Tongue (tissue), 2 donors: ENCODE results near the gene AGO1. TPM values are rescaled to one million over a fixed set of nuclear protein-coding genes. Genes with fewer than 3 reads are reported as not detected.

Experiments
- DNase-seq: peaks from one replicate; pipeline ENCODE4 v3.0.0-alpha.2; 2015
- total RNA-seq: library from RNA; depleted of rRNA; stranded (reverse); fragments of >200 nt; gene quantifications from one replicate; pipeline ENCODE4 v1.2.3, GENCODE V29; 2014

The AGO1 gene
- total RNA-seq = 14.5 TPM

DNA sequence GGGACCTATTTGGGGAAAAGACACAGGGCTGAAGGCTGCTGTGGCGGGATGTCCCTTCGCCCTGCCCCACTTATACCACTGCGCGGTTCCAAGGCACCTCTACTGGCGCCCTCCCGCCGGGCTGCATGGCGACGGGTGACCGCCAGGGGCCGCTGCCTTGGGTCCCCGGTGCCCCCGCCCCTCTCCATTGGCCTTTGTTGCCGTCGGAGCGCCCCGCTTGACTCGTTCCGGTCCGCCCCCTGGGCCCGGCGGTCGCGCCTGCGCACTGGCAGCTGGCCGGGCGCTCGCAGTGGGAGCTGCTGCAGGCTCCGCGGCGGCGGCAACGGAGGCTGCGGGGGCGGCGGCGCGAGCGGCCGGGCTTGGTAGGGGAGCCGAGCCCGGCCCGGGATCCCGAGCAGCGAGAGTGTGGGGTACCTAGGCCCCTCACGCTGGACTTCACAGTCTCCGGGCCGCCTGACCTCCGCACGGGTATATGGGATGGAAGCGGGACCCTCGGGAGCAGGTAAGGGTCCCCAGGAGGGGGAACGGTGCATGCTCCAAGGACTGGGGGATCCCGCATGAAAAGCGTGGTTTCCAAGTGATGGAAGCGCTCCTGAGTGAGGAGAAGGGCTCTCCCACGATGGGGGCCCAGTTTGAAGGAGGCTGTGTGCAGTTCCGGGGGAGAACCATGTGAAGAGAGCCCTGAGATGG is at the start of gene AGO1:
Gene AGO1, plus strand, starts transcription at position 265 of the 690 bp plus-strand sequence. Its CDS starts 213 bp downstream, at position 478.
- DNase-seq = peak; percentile 97

DNA sequence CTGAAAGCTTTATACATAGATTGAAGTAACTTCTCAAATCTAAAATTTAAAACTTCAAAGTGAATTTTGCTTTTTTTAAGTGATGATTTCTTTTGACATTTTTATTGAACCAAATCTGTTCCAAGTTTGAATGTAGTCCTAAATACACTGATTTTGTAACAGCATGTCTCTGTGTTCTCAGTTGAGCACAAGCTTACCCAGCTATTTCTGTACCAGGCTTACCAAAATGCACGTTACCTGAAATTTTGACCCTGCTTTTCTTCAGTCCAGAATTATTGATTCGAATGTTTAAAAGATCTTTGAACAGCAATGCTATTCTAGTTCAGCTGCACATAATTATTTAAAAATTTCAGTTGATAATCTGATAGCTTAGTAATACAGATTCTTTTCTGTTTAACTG is 49.6 kb upstream of the AGO1 start:
- DNase-seq = no peak

DNA sequence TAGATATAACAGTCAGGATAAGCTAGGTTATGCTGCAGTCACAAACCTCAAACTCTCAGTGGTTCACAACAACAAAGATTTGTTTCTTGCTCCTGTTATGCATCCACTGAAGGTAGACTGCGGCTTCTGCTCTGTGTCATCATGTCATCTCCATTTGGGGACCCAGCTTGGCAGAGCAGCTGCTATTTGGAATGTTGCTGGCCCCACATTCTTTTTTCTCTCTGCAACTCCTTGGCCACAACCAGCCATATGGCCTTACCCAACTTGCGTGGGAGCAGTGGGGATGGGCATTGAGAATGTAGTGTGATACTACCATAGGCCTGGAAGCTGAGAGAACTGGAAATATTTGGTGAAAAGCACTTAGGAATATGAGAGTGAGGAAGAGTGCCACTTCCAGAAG is 48.8 kb upstream of the AGO1 start:
- DNase-seq = no peak

DNA sequence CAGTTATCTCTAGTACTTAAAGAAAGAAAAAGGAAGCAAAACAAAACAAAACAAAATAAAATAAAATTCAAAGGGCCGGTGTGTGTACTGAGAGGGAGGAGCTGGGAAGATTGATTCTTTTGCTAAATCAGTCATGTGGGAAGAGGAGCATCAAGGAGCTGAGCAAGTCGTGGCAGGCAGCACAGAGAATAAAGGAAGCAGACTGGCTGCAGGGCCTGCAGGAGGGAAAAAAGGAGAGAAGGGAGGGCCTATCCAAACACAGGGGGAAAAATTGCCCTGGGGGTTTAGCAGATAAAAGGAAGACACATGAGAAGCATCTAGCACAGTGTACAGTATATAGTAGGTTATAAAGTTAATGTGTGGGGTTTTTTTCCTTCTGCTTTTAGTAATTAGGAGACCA is 47.6 kb upstream of the AGO1 start:
- peak; percentile 51 for DNase-seq

DNA sequence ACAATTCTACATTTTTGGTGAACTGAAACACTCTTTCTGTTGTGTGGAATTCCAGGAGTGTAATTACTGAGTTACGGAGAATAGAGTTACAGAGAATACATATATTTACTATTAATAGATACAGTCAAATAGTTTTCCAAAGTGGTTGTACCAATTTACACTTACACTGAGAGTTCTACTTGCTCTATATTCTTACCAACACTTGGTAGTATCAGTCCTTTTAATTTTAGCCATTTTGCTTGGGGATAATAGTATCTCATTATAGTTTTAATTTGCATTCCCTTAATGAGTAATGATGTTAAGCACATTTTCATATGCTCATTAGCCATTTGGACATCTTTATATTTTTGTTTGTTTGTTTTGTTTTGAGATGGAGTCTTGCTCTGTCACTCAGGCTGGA is 46.3 kb upstream of the AGO1 start:
- DNase-seq = no peak

DNA sequence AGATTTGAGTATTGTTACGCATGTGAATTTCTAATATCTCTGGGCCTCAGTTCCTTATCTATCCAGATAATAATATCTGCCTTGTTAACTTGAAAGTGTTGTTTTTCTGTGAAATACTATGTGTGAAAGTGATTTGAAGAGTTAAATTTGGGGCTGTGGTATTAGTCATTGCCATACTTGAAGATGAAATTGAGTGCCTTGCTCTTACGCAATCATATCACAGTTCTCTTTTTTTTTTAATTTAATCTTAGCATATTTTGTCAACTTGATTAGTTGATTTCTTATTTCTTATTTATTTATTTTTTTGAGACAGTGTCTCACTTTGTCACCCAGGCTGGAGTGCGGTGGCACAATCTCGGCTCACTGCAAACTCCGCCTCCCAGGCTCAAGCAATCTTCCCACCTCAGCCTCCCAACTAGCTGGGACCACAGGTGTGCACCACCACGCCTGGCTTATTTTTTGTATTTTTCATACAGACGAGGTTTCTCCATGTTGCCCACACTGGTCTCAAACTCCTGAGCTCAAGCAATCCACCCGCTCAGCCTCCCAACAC is 44.2 kb upstream of the AGO1 start:
- DNase-seq = no peak

DNA sequence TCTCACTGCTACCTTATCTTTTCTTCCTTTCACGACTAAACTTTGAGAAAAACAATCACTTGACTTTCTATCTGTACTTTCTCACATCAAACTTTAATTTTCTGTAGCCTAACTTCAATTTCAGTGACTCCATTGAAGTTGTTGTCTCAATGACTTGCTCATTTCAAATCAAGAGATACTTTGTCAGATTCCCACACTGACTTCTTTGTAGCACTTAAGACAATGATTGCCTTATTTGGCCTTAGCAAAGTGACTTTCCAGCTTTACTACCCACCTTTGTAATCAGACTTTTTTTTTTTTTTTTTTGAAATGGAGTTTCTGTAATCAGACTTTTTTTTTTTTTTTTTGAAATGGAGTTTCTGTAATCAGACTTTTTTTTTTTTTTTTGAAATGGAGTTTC is 38.2 kb upstream of the AGO1 start:
- no peak for DNase-seq

DNA sequence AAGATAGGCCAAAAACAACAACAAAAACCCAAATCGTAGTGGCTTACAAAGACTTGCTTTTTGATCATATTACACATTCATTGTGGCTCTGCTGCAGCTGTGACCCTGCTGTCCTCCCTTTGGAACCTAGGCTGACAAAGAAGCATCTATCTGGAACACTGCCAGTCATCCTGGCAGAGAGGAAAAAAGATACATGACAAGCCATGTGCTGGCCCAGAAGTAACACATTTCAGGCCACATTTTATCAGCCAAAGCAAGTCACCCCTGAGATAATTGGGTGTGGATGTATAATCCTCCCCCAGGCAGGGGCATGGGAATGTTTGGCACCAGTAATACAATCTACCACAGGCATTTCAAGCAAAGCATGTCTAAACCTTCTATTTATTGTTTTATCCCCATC is 37.2 kb upstream of the AGO1 start:
- DNase-seq = peak; percentile 27

DNA sequence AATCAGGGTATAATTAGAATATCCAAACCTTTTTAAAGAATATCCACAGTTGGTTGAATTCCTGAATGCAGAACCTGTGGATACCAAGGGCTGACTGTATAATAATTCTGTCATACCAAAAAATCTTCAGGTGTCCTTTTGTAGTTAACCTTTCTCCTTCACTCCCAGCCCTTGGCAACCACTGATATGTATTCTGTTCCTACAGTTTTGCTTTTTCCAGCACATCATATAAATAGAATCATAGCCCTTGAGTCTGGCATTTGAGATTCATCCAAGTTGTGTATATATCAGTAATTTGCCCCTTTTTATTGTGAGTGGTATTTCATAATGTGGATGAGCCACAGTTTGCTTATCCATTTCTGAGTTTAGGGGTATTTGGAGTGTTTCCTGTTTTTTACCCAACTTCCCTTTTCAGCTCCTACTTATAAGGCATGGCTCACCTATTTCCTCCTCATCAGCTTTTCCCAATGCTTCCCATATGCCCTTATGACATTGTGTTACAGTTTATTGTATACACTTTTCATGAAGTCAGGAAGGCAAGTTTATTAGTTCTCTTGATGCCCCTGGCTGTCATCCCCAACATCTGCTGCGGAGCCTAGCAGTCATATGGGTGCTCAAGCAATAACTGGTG is 35.0 kb upstream of the AGO1 start:
- no peak for DNase-seq

DNA sequence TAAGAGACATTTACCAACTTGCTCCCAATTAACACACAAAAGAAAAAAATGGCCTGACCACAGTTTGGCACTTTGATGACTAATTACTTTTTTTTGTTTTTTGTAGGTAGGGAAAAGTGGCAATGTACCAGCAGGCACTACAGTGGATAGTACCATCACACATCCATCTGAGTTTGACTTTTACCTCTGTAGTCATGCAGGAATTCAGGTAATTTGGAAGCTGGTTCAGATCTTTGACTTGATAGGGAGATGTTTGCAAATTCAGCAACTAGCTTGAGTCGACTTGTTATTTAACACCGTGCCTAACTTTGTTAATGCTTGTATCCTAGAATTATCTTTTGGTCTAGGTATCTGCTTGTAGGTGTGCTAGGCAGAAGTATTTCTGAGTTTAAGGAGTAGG is 33.0 kb upstream of the AGO1 start:
- no peak for DNase-seq

DNA sequence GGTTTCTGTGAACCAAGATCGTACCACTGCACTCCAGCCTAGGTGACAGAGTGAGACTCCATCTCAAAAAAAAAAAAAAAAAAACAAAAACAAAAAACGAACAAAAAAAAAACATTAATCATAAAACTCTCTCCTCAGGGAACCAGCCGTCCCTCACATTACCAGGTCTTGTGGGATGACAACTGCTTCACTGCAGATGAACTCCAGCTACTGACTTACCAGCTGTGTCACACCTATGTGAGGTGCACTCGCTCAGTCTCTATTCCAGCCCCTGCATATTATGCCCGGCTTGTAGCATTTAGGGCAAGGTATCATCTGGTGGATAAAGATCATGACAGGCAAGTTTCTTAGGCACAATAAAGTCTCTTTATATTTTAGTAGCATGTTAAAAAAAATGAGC is 32.3 kb upstream of the AGO1 start:
- DNase-seq = no peak

DNA sequence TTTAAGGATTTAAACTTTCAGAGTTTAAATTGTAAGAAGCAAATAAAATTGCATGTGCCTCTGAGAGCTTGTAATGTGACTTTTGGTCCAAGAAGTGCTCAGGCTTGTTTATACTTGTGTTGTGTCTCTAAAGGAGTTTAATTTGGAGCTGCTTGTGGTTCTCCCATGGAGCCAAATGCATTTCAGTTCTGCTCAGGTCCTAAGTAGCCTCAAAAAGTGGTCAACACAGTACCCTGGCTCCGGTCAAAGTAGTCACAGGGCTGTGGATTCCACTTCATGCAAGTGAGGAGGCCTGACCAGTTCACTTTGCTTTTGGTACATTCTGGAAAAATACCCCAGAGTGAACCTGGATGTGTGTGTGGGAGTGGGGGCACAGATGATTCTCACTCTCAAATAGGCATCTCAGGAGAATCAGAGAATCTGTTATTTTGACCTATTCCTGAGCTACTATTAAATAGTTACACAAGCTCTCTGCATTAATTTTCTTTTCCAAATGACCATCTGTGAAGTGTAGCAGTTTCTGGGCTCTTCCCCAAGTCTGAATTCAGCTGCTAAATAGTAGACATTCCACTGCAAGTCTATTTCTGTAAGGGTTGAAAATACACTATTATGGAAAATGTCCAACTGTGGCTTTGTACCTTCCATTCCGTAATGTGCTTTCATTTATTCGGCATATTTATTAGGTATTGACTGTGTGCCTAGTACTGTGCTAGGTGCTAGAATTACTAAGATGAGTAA is 31.7 kb upstream of the AGO1 start:
- peak; percentile 90 for DNase-seq

DNA sequence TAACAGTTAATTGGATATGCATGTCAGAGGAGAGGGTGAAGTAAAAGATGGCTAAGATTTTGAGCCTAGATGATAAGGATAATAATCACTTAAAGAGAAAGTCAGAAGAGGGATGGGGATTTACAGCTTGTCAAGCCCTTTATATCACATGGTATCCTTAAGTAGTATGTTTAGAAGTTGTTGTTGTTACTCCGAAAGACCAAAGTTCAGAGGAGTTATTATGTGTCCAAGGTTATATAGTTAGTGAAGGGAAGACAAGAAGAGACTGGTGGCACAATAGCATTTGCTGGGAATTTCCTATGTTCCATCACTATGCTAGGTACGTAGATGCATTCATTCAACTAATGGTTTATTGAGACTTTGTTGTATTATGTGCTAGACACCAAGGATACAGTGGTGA is 30.8 kb upstream of the AGO1 start:
- DNase-seq = no peak

DNA sequence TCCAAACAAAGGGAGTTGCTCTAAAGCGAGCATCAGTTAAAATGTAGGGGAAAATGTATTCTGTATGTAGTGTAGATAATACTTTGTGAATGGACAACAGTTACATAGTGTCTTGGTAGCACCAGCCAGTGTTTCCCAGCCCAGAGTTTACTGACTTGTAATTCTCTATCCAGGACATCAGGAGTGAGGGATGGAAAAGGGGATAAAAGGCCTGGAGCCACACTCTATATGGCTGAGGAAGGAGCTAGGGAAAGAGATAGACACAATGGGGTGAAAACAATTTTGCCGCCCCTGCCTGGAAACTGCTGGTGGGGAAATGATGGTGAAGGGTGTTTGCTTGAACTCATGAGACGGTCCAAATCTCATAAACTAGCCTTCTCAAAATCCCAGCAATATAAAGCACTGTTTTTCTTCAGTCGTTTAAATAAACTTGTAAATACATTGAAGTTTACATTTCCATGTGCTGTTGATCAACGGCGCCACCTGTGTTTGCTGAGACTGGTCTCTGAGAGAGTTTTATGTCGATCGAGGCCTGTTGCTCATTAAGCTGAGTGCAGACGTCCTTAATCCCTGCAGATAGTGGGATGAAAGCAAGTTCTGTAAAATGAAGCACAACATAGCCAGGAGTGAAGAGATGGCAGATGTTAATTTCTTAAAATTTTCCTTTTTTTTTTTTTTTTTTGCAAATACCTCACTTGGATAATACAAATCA is 27.9 kb upstream of the AGO1 start:
- peak; percentile 69 for DNase-seq

DNA sequence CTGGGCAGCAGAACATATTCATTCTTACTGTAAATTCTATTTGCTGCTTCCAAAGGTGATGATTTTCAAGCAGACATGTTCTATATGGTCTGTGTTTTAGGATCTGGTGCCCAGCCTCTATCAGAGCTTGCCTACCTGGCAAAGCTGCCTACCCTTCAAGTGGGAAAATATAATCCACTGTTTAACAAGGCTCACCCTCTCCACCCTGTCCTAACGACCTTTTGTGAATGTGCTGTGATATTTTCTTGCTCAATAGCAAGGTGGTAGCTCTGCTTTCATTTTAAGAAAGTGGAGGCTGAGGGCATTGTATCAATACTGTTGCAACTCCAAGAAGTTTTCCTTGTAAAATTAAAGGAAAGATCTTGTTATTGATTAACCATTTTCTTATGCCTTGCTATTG is 26.0 kb upstream of the AGO1 start:
- DNase-seq = no peak

DNA sequence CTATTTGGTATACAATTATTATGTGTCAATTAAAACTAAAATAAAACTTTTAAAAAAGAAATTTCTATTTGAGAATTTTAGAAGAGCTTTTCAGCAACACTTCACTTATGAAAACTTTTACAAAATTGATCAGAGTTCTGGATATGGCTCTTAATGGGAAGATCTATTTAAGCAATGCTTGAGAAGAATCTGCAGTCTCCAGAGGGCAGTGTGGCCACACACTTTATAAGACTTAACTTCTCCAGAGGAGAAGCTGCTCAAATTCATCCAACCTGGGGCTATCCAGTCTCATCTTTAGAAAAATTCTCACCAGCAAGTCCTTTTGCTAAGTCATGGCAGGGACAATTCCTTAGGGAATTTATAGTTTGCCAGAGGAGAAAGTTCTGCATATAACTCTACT is 25.2 kb upstream of the AGO1 start:
- DNase-seq = no peak

DNA sequence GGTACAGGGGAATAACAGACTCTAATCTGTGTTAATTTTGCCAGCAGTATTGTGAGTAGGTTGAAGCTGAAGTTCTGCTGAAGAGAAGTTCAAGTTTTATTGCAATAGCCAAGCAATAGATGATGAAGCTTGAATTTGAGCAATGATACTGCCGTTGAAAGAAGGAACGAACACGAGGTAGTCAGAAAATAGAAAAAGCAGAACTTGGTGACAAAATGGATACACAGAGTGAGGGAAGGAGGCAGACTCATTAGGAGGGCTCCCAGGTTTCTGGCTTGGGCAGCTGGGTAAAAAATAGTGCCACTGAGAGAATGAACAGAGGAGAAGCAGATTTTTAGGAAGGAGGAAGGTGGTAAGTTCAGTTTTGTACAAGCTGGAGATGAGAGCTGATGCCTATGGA is 22.3 kb upstream of the AGO1 start:
- no peak for DNase-seq

DNA sequence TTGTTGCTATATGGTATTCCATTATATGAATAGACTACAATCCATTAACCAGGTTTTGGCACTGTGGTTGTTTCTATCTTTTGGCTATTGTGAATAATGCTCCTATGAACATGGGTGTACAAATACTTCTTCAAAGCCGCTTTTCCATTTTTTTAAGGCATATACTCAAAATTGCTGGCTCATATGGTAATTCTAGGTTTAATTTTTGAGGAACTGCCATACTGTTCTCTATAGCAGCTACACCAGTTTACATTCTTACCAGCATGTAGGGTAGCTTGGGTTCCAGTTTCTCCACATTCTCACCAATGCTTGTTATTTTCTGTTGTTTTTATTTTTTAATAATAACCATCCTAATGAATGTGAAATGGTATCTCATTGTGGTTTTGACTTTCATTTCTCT is 19.9 kb upstream of the AGO1 start:
- DNase-seq = no peak

DNA sequence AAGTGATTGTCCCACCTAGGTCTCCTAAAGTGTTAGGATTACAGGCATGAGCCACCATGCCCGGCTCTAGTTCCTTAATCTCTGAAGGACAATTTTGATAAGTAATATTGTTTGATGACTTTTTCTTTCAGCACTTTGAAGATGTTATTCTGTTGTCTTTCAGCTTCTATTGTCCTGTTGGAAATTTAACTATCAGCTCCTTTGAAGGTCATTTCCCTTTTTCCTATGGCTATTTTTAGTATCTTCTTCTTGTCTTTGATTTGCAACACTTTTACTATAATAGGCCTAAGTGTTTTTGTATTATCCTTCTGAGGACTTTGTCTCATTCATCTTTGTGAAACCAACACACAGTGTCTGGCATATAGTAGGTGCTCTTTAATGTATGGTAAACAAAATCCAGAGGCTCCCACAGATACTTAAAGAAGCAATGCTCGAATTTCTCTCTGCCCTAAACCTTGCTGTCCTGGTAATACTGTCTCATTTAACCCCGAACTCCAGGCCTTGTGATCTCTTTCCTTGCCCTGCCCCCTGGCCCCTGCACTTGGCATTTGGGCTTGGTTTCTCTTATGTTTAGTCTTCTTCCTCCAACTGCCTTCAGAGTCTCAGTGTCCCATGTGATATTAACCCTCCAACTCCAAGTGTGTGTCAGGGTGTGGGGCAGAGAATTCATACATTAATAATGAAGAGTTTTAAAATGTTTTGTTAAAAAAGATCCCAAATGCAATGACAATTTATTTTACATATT is 19.0 kb upstream of the AGO1 start:
- no peak for DNase-seq

DNA sequence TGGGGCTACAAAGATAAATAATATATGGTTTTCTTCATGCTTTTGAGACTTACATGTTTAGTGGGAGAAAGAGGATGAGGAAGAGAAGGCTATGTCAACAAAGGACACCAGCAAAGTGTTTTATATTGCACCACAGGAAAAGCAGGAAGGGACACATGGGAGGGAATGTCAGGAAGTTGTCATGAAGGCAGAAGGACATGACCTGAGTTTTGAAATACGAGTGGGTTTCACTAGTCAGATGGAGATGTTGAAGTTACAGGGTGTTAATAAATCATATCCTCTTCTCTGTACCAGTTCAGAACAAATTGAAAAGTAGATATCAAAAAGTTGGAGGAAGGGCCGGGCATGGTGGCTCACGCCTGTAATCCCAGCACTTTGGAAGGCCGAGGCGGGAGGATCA is 18.2 kb upstream of the AGO1 start:
- no peak for DNase-seq

DNA sequence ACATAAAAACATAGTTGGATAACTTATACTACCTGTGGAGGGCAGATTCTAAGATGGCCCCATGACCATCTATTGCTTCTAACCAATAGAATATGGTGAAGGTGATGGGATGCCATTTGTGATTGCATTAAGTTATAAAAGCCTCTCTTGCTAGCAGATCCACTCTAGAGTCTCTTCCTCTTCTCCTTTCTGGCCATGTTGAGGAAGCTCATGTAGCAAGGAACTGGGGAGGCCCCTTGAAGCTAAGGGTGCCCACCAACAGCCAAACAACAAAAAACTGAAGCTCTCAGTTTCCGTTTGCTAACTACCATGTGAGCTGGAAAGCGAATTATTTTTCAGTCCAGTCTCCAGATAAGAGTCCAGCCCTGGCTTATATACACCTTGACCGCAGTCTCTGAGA is 16.0 kb upstream of the AGO1 start:
- no peak for DNase-seq
